HT-29 (cell line): Measurements from ENCODE around the gene KCNIP4. TPM values are rescaled to one million over a fixed set of nuclear protein-coding genes. Genes with fewer than 3 reads are reported as not detected.
A peak's percentile ranks its signal among the peaks of the same experiment; 100 is the strongest.

ENCODE experiments used
- DNase-seq: peaks from one replicate; pipeline ENCODE4 v3.0.0-alpha.2; 2015; ENCODE audit warnings: low spot score
- total RNA-seq: library from RNA; depleted of rRNA; stranded (reverse); fragments of >200 nt; shearing (Covaris generic); gene quantifications from 2 replicates; pipeline ENCODE4 v1.2.3, GENCODE V29; 2014

Gene KCNIP4
- total RNA-seq, 1 experiment from 2014 or later = not detected

DNA sequence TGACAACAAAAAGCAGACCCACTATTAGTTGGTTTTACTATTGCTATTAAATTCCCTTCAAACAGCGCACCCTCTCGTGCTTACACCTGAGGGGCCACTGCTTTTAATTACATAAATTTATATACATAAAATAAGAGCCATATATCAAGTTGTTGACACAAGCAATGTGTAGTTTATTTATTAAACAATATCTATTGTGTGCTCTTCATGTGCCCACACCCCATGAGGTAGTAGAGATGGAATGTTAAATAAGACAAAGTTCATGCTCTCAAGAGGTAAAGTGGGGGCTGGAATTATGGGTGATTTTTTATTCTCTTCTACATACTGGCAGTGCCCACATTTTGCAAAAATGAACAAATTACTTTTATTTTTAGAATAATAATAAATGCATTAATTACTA lies 47.3 kb downstream of the KCNIP4 start:
- no peak for DNase-seq

DNA sequence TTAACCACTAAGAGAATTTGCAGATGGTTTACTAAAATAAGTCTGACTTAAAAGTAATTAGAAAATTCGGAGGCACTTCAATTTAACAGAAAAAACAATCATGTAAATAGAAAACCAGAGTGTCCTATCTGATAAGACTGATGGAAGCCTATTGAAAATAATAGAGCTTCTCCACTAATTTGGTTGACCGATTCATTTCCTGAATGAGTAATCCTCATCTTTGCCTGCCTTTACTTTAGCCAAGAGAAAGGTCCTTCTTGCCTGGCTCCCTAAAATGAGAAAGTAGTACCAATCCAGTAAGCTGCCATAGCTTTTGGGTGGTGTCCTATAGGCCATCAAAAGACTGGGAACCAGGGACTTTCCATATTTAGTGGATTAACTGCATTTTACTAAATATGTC lies 48.4 kb downstream of the KCNIP4 start:
- no peak for DNase-seq

- DNase-seq = no peak
Observed at GRCh38 chr4:21898101-21898500, 50.5 kb downstream of the KCNIP4 start.

- DNase-seq = no peak
Observed at GRCh38 chr4:21896767-21897166, 51.8 kb downstream of the KCNIP4 start.

DNA sequence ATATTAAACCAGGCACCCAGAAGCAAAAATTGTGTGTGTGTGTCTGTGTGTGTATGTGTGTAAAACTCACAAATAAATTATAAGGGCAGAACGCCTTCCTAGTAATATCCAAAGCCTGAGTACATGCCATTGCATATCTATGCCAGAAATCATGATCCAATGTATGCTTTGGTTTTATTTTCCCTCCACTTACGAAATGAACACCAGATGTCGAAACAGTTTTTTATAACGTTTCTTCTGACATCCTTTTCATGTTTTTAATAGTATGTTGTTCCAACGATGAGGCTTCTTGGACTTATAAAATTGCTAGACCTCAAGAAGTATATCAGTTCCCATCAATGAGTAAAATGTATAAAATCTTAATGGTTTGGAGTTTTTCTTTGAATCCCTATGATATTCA lies 55.4 kb downstream of the KCNIP4 start:
- DNase-seq = no peak

DNA sequence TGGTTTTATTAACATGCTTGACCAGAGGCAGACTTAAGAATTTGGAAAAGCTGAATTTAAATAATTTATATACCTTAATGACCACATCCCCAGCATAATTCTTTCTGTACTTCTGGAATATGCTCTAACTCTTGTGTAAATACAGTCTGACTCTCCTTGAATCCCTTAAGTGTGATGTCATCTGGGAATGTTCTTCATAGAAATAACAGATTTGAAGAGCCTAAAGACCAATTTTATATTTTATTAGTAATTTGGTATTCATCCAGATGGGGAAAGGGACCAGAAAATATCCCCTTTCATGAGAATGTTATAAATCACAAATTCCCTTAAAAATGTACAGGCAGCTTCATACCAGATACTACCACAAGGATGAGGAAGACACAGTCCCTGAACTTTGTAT lies 58.3 kb downstream of the KCNIP4 start:
- DNase-seq = no peak

DNA sequence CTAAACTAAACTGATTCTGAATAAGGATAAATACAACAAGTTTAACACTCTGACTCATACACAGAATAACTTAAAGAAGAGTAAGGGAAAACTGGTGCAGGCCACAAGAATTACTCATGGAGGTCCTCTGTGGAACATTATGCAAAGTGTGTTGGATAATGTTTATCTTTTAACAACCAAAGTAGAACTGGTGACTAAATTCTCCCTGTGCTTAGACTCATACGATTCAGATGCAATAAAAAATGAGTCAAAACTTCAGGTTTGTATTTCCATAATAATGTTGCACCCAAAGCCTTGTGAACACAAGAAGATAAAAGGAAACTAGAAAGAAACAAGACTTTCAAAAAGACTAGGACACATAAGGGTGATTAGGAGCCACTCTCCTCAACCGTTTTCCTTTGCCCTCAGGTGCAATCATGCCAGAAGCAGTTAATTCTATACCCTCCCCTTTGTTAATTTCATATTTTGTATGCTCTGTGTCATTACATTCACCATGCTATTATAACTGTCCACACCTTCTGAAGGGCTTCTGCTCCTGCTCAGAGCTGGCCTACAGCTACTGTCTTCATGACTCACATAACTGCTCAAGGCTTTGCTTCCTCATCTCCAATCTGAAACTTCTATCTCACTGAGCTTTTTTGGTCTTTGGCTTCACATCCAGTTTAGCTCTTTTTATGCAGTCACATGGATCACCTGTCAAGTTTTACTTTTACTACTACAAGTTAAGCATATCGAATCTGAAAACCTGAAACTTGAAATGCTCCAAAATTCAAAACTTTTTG lies 60.2 kb downstream of the KCNIP4 start:
- no peak for DNase-seq

- DNase-seq = no peak
Observed at GRCh38 chr4:21887481-21887880, 61.1 kb downstream of the KCNIP4 start.

DNA sequence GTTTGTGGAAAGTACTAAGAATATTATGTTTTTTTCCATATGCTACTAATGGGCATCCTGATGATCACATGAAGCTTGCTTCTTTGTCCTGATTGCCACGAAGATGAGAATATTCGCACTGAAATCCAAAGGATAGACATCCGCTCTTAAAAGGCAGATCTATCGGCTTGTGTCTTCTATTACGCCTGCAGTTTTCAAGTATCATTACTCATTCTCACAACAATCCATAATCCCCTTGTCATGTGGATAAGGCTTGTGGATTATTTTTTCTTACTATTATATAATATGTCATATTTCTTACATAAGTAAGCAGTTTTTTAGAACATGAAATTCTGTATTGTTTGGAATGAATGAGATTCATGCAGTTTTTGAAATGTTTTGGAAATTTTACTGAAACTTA lies 62.8 kb downstream of the KCNIP4 start:
- no peak for DNase-seq

DNA sequence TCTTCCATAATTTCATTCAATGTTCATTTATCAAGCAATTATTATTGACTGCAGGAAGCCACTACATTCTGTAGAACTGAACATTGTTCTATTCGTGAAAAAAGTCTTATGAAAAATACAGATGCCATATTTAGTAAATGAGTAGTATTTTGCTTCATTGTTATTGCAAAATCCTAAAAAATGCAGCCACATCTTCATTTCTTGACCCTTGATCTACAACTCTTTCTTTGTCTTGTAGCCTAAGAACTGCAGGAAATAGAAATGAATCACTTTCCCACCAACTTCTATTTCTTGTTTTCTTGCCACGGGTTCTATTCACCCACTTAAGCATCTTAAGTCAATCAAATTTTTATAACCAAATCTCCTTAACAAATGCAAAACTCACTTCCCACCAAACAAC lies 63.3 kb downstream of the KCNIP4 start:
- DNase-seq = no peak

- DNase-seq = no peak
Observed at GRCh38 chr4:21884615-21885014, 64.0 kb downstream of the KCNIP4 start.

- no peak for DNase-seq
Observed at GRCh38 chr4:21882051-21882839, 66.3 kb downstream of the KCNIP4 start.

DNA sequence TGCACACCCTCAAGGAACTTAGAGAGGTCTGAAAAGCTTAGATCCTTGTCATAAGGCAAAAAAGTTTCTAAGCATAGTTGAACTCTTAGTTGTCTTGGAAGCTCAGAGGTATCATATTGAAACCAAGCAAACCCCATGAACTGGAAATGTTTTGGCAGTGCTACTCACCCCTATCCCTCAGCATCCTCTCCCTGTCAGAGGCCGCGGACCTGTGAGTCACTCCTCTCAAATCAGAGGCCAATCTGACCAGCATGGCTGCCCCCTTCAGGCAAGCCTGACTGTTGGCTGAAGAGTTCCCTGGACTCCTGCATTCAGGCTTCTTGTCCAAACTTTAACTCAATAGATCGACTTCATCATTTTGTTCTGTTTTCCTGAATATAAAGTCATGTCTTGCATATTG lies 69.4 kb downstream of the KCNIP4 start:
- peak; percentile 11 for DNase-seq

GRCh38 chr4:21876711-21877110 lies 71.9 kb downstream of the KCNIP4 start:
- DNase-seq = no peak

DNA sequence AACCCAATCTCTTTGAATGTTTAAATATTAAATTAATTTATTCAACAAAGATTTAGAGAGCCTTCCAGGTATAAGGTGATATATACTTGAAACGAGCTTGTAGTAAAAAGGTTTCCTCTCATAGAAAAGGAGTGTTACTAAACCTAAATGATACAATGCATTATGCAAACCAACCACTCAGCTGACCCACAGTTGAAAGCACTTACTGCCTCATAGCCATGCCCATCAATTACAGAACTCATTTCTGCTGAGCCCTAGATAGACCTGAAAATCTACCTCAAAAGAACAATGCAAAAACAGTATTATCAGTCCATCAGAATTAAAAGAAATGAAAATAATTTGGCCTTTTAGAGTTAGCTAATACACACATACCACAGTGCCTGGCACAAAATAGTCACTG lies 75.4 kb downstream of the KCNIP4 start:
- DNase-seq = no peak

DNA sequence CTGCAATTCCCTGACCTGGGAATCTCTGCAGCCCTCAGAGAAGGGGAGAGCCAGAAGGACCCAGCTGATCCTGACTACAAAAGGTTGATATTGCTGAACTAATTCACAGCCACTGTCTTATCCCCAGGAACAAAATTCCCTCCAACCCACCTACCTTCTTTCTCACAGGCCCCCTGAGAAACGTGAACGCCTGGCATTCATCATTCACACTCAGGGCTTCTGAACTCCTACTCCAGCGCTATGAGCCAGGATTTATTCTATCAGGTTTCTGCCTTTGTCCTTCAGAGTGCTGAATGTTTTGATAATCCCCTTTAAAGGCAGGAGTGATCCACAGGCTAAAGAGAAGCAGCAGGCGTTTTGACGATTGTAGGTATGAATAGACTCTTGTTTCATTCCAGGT lies 76.5 kb downstream of the KCNIP4 start:
- no peak for DNase-seq

- DNase-seq = no peak
Observed at GRCh38 chr4:21869978-21870745, 78.4 kb downstream of the KCNIP4 start.

GRCh38 chr4:21864686-21865085 lies 83.9 kb downstream of the KCNIP4 start:
- no peak for DNase-seq

GRCh38 chr4:21862917-21863316 lies 85.7 kb downstream of the KCNIP4 start:
- DNase-seq = no peak

DNA sequence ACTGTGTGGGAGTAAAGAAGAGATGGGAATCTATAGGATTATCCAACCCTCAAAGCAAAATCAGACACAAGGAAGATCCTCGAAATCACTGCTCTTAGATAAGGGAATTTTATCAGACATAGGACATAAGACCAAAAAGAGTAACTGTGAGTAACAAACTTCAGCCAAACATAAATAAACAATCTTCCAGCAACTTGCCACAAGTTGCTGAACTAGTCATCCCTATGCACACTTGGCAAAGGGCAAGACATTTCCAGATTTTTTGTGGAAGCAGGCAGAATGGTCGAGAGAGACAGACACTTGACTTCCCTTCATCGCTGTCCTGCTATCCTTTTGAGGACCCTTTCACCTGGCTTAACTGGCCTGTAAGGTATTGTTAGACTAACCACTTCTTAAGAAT lies 89.6 kb downstream of the KCNIP4 start:
- no peak for DNase-seq

DNA sequence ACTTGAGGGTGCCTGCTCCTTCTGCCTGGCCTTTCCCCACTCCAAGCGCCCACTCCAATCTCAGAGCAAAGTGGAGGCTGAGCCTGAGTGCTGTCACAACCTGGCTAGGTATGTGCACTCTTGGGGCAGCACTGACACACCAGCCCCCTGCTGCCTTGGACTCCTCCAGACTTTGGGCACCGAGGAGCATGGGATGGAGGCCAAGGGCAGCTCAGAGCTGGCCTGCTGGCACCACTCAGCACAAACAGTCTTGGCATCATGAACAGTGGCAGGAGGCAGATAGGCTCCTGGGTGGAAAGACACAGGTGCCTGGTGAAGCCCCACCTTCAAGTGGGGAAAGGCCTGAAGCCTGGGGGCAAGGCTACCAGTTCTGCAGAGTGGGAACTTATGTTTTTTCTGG lies 91.8 kb downstream of the KCNIP4 start:
- no peak for DNase-seq

DNA sequence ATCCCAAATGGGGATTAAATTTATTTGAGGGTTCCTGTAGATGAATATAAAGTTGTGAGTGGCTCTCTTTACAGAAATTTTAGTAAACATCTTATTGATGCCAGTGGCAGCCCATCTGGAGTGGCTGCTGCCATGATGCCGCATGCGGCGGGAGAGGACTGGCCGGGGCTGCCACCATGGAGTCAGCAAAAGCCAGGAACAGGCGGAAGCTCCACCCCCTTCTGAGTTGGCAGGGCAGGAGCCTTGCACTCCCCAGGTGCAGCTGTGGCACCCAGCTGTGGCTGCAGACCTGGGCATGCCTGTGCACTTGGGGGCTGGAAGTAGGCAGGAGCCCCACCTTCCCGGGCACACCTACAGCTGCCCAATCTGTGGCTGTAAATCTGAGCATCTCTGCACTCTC lies 92.3 kb downstream of the KCNIP4 start:
- no peak for DNase-seq
